Esophagus muscularis mucosa (tissue), 3 donors: ENCODE results near the gene TMEM108.

ENCODE experiments used
- POLR2A ChIP-seq: fragments of 450-650 bp; IDR thresholded peaks from one replicate; pipeline ENCODE4 v1.6.1; 2017; ENCODE audit warnings: antibody characterized with exemption, moderate library complexity, mild to moderate bottlenecking, low read depth
- POLR2AphosphoS5 ChIP-seq, 2 donors: sonication (generic); formaldehyde crosslinking; IDR thresholded peaks; one replicate each; pipeline ENCODE4 v1.6.1; 2017; ENCODE audit warnings: antibody characterized with exemption in 2 of 2
- TF ChIP-seq, protein P1 (sequence below), 3 experiments: fragments of 200-600 bp in 2 of 3; fragments of 450-650 bp in 1 of 3; sonication (generic) in 2 of 3; IDR thresholded peaks; one replicate each; pipeline ENCODE4 v1.5.1; 2017 to 2019; ENCODE audit warnings: antibody characterized with exemption in 3 of 3, mild to moderate bottlenecking in 2 of 3, moderate library complexity in 1 of 3

- TF ChIP-seq, protein P1, sequence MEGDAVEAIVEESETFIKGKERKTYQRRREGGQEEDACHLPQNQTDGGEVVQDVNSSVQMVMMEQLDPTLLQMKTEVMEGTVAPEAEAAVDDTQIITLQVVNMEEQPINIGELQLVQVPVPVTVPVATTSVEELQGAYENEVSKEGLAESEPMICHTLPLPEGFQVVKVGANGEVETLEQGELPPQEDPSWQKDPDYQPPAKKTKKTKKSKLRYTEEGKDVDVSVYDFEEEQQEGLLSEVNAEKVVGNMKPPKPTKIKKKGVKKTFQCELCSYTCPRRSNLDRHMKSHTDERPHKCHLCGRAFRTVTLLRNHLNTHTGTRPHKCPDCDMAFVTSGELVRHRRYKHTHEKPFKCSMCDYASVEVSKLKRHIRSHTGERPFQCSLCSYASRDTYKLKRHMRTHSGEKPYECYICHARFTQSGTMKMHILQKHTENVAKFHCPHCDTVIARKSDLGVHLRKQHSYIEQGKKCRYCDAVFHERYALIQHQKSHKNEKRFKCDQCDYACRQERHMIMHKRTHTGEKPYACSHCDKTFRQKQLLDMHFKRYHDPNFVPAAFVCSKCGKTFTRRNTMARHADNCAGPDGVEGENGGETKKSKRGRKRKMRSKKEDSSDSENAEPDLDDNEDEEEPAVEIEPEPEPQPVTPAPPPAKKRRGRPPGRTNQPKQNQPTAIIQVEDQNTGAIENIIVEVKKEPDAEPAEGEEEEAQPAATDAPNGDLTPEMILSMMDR (IDR thresholded peaks at IDR 0.05): no peak
- no peak for TF ChIP-seq POLR2A
- TF ChIP-seq POLR2AphosphoS5 (IDR thresholded peaks at IDR 0.05): no peak
Measured at GRCh38 chr3:133292296-133292695, 254.1 kb downstream of the TMEM108 start.
